NOMO-1 treated with DMSO at 0.1 percent for 48 hours (cell line): Measurements from ENCODE around the gene FTCDNL1.

ENCODE experiments used
- DNase-seq: peaks from one replicate; lab custom pipeline; 2025; ENCODE audit not compliant: unreplicated experiment; lab: John Stamatoyannopoulos, UW

FTCDNL1 gene

DNA sequence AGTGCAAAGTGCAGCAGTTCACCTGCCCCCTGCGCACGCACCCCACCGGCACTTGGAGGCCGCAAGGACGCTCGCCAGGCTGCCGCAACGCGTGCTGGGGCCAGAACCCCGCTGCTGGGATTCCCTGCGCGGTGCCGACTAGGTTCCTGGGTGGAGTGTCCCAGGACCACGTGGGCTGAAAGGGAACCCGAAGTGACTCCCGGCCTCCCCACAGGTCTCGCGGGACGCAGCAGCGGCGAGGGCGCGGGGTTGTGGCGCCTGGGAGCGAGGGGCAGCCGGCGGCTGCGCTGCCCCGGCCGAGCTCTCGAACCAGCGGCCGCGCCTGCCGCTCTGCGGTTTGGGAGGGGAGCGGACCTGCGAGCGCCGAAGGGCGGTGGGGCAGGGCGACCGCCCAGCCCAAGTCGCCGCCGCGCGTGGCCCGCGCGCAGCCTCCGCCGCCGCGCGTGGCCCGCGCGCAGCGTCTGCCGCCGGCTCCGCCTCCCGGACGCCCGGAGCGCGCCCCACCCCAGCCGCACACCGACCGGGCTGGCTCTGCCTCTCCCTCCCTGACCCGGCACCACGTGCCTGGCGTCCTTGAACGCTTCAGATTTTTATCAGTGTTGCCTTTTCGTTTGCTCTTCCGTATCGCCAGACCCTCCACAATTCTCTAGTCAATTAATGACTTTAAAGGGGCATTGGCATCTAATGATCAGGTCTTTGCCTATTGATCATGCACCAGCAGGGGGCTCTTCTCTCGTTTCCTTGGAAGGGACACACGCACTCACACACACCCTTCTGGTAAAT lies at the start of gene FTCDNL1:
FTCDNL1 (minus strand) TSS at position 475 of the 783 bp plus-strand sequence. CDS start 2,230 bp downstream, outside the sequence.
- peak; percentile 73 for DNase-seq

DNA sequence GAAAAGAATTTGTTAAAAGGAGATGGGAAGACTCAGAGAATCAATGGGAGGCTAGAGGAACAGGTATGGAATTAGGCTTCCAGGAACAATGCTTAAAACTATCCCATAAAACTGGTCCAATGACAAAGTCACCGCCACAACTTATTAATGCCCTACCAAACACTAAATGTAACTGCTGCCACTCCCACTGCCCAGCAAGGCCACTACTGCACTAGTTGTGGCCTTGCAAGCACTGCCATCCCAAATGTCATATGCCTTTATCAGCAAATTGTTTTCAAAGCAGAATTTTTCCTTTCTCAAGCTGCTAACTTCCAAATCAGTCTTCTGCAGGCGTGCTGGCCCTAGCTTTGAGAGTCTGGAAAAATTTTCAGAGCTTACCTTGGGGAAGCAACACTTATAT lies 45.6 kb upstream of the FTCDNL1 start:
- no peak for DNase-seq

DNA sequence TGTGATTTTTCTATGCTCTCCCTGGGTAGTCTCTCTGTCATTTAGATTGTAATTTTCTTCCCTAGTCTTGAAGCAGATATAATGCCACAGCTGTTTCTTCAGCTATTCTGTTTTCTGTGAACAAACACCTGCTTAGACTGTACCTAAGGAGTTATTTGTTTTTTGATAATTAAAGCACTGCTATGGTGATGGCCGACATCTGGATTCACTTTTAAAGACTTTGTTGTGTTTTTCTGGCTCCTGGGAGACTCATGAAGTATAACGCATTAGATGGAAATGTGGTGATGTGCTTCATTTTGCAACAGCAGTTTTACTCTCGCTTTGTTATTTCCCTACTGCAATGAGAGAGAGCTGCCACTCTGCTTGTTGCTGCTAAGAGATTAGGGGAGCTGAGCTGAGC lies 44.4 kb upstream of the FTCDNL1 start:
- no peak for DNase-seq

- DNase-seq: no peak
These were observed 32.7 kb upstream of the FTCDNL1 start for GRCh38 chr2:199883474-199884212.

- DNase-seq: no peak
These were observed 31.7 kb upstream of the FTCDNL1 start for GRCh38 chr2:199882667-199883066.

DNA sequence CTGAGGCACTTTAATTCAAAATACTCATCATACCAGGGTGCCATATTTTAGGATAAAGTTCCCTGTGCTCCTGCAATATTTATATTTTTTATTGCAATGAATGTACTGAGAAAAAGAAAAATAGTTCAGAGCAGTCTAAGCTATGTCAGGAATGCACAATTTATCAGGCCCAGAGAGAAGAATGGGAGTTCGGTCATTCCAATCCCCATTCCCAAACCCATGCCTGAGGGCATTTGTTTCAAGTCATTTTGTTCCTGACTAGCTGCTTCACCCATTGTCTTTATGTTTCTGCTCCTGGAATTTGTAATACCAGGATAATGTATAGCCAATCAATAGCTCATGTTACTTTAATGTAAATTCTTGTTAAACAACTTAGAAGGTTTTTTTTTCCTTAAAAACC lies 24.4 kb upstream of the FTCDNL1 start:
- DNase-seq: no peak

DNA sequence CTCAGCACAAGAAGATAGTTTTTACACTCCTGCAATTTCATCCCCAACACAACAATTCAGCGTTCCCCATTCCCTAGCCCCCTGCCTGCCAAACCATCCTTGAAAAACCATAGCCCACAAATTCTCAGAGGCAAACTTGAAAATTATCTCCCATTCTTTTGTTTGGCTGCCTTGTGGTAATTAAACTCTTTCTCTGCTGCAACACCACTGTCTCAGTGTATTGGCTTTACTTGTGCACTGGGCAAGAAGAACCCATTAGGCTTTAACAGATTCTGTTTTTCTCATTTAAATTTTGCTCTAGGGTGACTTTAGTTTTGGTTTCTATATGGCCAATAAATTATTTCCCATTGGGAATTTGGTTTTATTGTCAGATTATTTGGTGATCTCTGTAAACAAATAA lies 23.2 kb upstream of the FTCDNL1 start:
- no peak for DNase-seq

DNA sequence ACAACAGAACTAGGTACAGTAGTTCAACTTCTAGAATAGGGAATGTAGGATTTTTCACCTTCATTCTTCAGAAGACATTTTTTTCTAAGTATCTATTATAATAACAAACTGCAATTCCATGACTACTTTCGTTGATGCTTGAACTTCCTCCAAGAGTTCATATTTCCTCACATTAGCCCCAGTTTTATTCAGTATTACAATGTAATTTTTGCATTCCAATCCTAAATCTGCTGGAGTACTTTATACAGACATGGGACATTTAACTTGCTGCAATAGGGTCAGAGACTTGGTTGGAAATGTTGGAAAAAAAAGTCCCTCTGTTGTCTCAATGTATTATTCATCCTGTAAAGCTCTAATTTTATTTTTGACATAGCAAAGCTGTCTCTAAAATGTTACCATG lies 19.6 kb upstream of the FTCDNL1 start:
- peak; percentile 44 for DNase-seq

DNA sequence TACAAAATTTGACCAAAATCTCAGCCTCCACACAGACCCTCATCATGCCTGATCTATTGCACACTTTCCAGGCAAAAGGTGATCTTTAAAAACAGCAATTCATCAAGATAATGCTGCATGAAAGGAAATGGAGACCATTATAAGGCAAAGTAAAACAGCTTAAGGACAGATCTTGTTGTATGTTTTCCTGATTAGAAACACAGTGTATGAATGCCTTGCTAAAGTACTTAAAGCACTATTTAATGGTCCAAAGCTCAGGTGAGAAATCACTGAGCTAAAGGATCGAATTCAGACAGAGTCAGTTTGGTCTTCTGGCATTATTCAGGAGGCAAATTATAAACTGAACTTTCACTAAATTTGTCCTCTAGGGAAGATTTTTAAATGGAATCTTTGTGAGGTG lies 18.7 kb upstream of the FTCDNL1 start:
- DNase-seq: no peak

DNA sequence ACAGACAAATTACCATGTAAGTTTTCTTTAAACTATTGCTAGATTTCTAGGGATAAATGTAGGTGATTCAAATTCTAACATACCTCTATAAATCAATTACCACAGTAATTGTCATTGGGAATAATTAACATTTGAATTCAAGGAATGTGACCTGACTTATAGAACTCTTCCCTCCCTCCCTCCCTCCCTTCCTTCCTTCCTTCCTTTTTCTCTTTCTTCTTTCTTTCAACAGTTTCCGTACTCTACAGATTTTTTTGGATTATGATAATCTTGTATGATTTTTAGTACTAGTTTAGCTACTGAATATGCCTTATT lies 18.2 kb upstream of the FTCDNL1 start:
- no peak for DNase-seq

DNA sequence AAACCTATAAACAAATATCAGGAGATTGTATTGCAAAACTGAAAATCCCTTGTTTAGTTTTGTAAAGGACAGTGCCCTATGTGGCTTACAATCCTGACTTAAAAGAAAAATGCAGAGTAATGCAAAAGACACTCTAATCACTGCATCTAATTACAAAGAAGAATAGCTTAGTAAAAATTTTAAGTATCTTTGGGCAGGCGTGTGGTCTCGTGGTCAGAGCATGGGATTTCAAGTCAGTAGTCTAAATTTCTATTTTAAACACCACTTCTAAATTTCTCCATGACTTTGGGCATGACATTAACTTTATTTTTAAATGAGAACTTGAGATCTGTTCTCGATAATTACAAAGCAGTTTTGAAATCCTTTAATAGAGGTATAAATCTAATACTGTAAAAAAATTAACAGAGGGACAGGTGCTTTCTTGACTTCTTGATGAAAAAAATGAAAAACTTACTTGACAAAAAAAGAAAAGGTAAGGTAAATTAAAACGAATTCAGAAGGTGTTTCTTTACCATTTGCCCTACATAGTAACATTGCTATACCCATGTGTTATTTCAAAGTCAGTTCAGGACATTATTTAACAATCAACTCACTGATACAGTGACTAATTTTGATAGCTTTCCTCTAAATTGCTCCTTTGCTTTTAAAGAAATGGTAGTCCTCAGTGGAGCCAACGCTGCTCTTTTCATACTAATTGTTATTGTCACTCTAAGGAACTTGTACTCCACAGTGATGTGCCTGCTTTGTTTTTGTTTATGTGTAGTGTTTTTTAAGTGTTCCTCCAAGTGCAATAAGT lies 17.6 kb upstream of the FTCDNL1 start:
- no peak for DNase-seq

DNA sequence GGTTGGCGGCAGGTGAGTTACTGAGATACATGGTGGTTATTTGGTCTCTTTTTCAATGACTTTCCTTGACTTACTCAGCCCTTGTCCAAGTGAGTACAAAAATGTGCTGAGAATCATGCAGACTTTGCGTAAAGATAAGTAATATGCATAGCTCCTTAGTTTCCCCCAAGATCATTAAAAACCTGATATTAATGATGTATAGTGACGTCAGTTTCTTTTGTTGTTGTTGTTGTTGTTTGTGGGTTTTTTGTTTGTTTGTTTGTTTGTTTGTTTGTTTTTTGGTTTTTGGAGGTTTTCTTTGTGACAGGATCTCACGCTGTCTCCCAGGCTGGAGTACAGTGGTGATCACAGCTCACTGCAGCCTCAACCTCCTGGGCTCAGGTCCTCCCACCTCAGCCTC lies 14.9 kb upstream of the FTCDNL1 start:
- no peak for DNase-seq

DNA sequence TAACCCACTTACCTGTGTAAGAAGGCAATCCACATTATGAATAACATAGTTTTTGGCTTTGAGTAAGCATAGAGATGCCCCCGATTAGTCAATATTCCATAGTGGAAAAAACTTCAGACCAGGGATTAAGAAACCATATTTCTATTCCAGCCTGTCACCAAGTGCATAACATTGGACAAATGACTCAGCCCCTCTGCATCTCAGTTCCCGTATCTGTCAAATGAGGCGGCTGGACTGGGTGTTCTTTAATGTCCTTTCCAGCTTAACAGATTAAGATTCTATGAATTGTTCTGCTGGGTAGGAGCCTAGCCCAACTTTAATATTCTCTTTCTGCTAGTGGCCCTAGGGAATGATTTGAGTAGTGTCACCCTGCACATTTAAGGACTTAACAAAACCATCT lies 11.8 kb upstream of the FTCDNL1 start:
- no peak for DNase-seq

- peak; percentile 85 for DNase-seq
These were observed 10.3 kb upstream of the FTCDNL1 start for GRCh38 chr2:199861132-199861774.

DNA sequence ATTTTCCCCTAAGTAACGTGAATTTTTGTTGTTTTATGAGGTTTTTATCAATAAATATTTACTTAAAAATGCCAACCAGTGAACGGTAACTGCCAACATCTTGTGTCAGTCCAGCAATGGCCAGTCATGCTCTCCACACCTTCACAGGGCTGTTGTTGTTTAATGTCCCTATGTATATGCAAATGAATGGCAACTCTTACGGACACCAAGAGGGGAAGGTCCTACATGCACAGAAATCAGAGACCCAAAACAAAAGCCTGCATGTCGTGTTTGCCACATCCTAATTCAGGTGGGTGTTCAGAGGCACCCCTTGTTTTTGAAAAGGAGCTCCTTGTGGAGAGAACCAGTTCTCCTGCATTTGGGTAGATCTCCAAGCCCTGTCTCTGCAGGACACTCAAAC lies 4.8 kb upstream of the FTCDNL1 start:
- DNase-seq: no peak

- no peak for DNase-seq
These were observed 891 bp upstream of the FTCDNL1 start for GRCh38 chr2:199851883-199852282.

DNA sequence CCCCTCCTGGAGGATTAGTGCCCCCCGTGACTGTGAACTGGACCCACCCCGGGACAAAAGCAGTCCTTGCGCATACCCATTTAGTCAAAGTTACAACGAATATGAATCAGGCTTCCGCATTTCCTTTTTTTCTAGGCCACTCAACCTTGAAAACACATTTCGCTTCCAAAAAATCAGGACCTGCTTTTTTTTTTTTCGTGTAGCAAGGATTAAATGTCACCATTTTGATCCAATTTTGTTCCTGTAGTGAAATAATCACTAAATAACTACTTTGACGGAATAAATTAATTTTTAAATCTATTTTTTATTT lies 464 bp upstream of the FTCDNL1 start:
- no peak for DNase-seq

DNA sequence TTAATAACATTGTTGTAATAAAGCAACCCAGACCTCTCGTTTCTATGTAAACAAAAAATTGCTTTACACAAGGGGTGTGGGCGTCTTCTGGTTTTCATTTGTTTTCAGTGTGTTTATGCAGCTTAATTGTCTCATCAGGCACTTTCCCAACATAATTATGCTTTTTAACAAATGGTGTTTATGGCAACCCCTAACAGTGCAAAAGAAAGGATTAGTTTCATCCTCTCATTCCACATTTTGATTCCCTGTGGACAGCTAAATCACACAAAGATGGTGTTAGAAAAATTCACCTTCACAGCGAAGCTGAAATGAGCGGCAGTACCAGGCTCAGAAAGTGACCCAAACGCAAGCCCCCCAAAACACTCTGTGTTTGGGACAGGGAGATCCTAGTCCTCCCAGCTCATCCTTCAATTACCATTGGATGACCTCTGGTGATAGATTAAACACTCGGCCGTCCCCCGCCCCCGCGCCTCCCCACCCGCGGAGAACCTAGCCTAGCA lies 724 bp downstream of the FTCDNL1 start:
- DNase-seq: no peak

- no peak for DNase-seq
These were observed 2.4 kb downstream of the FTCDNL1 start for GRCh38 chr2:199848389-199849130.

GRCh38 chr2:199847181-199847864 lies 3.7 kb downstream of the FTCDNL1 start:
- DNase-seq: peak; percentile 23
